ENCODE data around the gene RAB7A. TPM values are rescaled to one million over a fixed set of nuclear protein-coding genes. Genes with fewer than 3 reads are reported as not detected.

The RAB7A gene
- total and polyA plus RNA-seq, 2 of the 4 experiments (the other 2 are of a cell fraction): 57.0 to 240 TPM

DNA sequence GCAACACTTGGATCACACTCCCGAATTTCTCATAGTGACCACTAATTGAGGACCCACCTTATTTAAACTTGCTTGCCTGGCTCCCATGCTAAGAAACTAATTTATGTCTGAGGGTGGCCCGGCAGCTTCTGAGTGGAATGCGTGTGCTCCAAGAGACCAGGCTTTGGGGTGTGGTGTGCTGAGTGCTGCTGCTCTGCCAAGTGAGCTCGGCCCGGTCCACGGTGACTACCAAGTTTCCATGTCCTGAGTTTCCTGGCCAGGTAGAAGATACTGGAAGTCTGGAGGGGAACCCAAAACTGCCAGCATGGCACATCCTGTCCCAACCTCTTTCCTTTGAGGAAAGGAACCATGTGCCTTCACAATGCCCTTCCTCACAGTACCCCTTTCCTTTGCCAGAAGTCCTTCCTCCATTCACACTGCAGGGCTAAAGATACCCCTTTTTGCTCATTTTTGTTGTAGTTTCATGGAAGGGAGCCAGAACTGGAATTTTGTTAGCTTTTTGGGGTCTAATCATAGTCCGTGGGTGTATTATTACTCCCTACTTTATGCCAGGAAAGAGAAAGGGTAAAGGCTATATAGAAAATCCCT lies 94.4 kb downstream of the RAB7A start:
- H3K79me1 ChIP-seq (ENCODE audit: low read depth in 1 of 2, low read length in 2 of 2): peaks cover 3 to 16% of the 10 kb centered on the region in 2 experiments; a peak in 2 of 4 replicates
- H3K27me3 ChIP-seq (ENCODE audit: control insufficient read depth, insufficient read depth, low read length): no peaks in the 10 kb centered on the region
- H2BK20ac ChIP-seq (ENCODE audit: low read depth, low read length): no peak overlapping the region
- H4K5ac ChIP-seq (ENCODE audit: low read depth, low read length): no peak overlapping the region
- H2AK5ac ChIP-seq (ENCODE audit: low read depth, low read length): no peak overlapping the region
- TF ChIP-seq POLR2A (IDR thresholded peaks at IDR 0.05; ENCODE audit: low read depth, low read length) (no peak), MAZ (IDR thresholded peaks at IDR 0.05; ENCODE audit: borderline replicate concordance, low read depth, low read length) (no peak), RAD21 (IDR thresholded peaks at IDR 0.05; ENCODE audit: low read length) (no peak), RCOR1 (IDR thresholded peaks at IDR 0.05; ENCODE audit: insufficient replicate concordance, low read length) (no peak), RFX5 (IDR thresholded peaks at IDR 0.05; ENCODE audit: low read depth, low read length) (no peak), FOS (IDR thresholded peaks at IDR 0.05; ENCODE audit: low read depth, low read length) (no peak), BHLHE40 (IDR thresholded peaks at IDR 0.05; ENCODE audit: low read depth, low read length) (no peak), CEBPB (IDR thresholded peaks at IDR 0.05; ENCODE audit: low read depth, low read length) (no peak), MXI1 (IDR thresholded peaks at IDR 0.05; ENCODE audit: borderline replicate concordance, low read depth, low read length) (no peak), NFE2L2 (IDR thresholded peaks at IDR 0.05; ENCODE audit: low read depth, low read length) (no peak), SMC3 (IDR thresholded peaks at IDR 0.05; ENCODE audit: low read depth, low read length) (no peak), CHD1 (IDR thresholded peaks at IDR 0.05; ENCODE audit: low read depth, low read length) (no peak), MAFK (IDR thresholded peaks at IDR 0.05; ENCODE audit: low read depth, low read length) (no peak)
- TF ChIP-seq, protein P1, sequence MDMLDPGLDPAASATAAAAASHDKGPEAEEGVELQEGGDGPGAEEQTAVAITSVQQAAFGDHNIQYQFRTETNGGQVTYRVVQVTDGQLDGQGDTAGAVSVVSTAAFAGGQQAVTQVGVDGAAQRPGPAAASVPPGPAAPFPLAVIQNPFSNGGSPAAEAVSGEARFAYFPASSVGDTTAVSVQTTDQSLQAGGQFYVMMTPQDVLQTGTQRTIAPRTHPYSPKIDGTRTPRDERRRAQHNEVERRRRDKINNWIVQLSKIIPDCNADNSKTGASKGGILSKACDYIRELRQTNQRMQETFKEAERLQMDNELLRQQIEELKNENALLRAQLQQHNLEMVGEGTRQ (IDR thresholded peaks at IDR 0.05; ENCODE audit: low read depth, low read length): no peak
- TF ChIP-seq, protein P2, sequence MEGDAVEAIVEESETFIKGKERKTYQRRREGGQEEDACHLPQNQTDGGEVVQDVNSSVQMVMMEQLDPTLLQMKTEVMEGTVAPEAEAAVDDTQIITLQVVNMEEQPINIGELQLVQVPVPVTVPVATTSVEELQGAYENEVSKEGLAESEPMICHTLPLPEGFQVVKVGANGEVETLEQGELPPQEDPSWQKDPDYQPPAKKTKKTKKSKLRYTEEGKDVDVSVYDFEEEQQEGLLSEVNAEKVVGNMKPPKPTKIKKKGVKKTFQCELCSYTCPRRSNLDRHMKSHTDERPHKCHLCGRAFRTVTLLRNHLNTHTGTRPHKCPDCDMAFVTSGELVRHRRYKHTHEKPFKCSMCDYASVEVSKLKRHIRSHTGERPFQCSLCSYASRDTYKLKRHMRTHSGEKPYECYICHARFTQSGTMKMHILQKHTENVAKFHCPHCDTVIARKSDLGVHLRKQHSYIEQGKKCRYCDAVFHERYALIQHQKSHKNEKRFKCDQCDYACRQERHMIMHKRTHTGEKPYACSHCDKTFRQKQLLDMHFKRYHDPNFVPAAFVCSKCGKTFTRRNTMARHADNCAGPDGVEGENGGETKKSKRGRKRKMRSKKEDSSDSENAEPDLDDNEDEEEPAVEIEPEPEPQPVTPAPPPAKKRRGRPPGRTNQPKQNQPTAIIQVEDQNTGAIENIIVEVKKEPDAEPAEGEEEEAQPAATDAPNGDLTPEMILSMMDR (conservative IDR thresholded peaks at IDR 0.05; ENCODE audit: low read depth, low read length): no peak
- H4K91ac ChIP-seq (ENCODE audit: insufficient read depth, low read depth, low read length): no peak overlapping the region
- H3K9me1 ChIP-seq (ENCODE audit: insufficient read depth, low read length): peaks cover 7% of the 10 kb centered on the region; the same call in 1 of the 2 replicates
- no peak overlapping the region for H3K14ac ChIP-seq (replicated peaks; ENCODE audit: low read depth, low read length)
- H3K9ac ChIP-seq (ENCODE audit: low read depth, low read length): no peak overlapping the region
- in situ Hi-C loops (cut with MboI; ENCODE audit: low sequenced_read_pairs): no loop called here
- no peak overlapping the region for H2BK15ac ChIP-seq (ENCODE audit: low read depth, low read length)
- DNase-seq (no peak), ATAC-seq (ENCODE audit: low read depth) (no peak)
- peaks cover 22% of the 10 kb centered on the region for H3K36me3 ChIP-seq (ENCODE audit: control insufficient read depth, insufficient read depth, low read length)
- H3K56ac ChIP-seq (ENCODE audit: extremely low read depth, insufficient read depth, low read length): no peak overlapping the region
- ChIA-PET POLR2A (ENCODE audit: unreplicated experiment) (no interaction called here), CTCF (interaction anchor here (1.0 kb wide), 1 partner anchor 140 kb away, joined by 3 read pairs; no protein-coding TSS in a partner anchor)
- H2AK9ac ChIP-seq (replicated peaks; ENCODE audit: low read depth, low read length, poor library complexity): no peak overlapping the region
- peaks cover 8% of the 10 kb centered on the region; the same call in 1 of the 2 replicates for H4K20me1 ChIP-seq (ENCODE audit: insufficient read depth, low read length)
- no peaks in the 10 kb centered on the region for H3K9me3 ChIP-seq (ENCODE audit: control insufficient read depth, insufficient read depth, low read length)
- no peak overlapping the region for H3K4me2 ChIP-seq (ENCODE audit: low read depth, low read length)
- 100% methylated on average over 2 of the region's 7 CpGs; no CpG with 5 or more reads in 1 of the 2 experiments for WGBS, 2 experiments (ENCODE audit: extremely low coverage in 2 of 2, insufficient read length in 1 of 2)
- H3K18ac ChIP-seq (ENCODE audit: low read depth, low read length): no peak overlapping the region
- H3K27ac ChIP-seq (ENCODE audit: insufficient read depth, low read length): no peak overlapping the region
- no peak overlapping the region for H3K4me3 ChIP-seq (ENCODE audit: insufficient read depth, low read depth, low read length)
- H2BK120ac ChIP-seq (ENCODE audit: low read depth, low read length): no peak overlapping the region
- dilution Hi-C loops (cut with HindIII; ENCODE audit: low sequenced_read_pairs, unreplicated experiment): no loop called here
- no TSS peak for BruUV-seq (replicated peaks)
- H2BK5ac ChIP-seq (ENCODE audit: low read depth, low read length, poor library complexity, severe bottlenecking): no peak overlapping the region
- H3K23ac ChIP-seq (ENCODE audit: low read depth, low read length): no peak overlapping the region
- no peak overlapping the region for H3K4ac ChIP-seq (ENCODE audit: low read depth, low read length)
- H4K8ac ChIP-seq (ENCODE audit: low read depth in 2 of 2, low read length in 2 of 2): no peak overlapping the region
- no peak overlapping the region for H2AFZ ChIP-seq (replicated peaks; ENCODE audit: low read length, poor library complexity)
- intact Hi-C loops (cut with micrococcal nuclease): no loop called here
- H3K4me1 ChIP-seq (ENCODE audit: control insufficient read depth, insufficient read depth, low read length): no peaks in the 10 kb centered on the region
